K562 treated with DMSO at 1 percent for 4 hours (cell line): Measurements from ENCODE around the gene IFRD1. TPM values are rescaled to one million over a fixed set of nuclear protein-coding genes. Genes with fewer than 3 reads are reported as not detected.

ENCODE experiments used
- total RNA-seq: library from RNA; unstranded; fragments of 300-600 nt; gene quantifications from 2 replicates; pipeline ENCODE4 v1.2.3, GENCODE V29; 2022; ENCODE audit not compliant: insufficient read depth

IFRD1 gene, protein sequence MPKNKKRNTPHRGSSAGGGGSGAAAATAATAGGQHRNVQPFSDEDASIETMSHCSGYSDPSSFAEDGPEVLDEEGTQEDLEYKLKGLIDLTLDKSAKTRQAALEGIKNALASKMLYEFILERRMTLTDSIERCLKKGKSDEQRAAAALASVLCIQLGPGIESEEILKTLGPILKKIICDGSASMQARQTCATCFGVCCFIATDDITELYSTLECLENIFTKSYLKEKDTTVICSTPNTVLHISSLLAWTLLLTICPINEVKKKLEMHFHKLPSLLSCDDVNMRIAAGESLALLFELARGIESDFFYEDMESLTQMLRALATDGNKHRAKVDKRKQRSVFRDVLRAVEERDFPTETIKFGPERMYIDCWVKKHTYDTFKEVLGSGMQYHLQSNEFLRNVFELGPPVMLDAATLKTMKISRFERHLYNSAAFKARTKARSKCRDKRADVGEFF
- 55.1 and 55.6 TPM in 2 replicates for total RNA-seq

GRCh38 chr7:112449902-112450806, at the start of gene IFRD1:
IFRD1 (plus strand) TSS chr7:112450460; CDS start chr7:112450689, 229 bp downstream.

Other genes starting within 250 kb of the IFRD1 start
- 0.73 and 0.89 TPM in 2 replicates for gene DOCK4, start 244.1 kb upstream of the IFRD1 start, total RNA-seq
- gene ZNF277, start 243.8 kb upstream of the IFRD1 start, total RNA-seq = 27.5 and 31.9 TPM in 2 replicates
- 2.8 and 8.8 TPM in 2 replicates for gene LSMEM1, start 30.5 kb downstream of the IFRD1 start, total RNA-seq